ENCODE data around the gene EIF2S3. TPM values are rescaled to one million over a fixed set of nuclear protein-coding genes. Genes with fewer than 3 reads are reported as not detected.
"Not testable (repeated sequence)": the region's sequence is repeated elsewhere in the genome, so short reads cannot be mapped to it uniquely, and the experiment has no call there.

Gene EIF2S3
- total and polyA plus RNA-seq, 2 experiments from 2014 or later = 76.4 to 246 TPM

DNA sequence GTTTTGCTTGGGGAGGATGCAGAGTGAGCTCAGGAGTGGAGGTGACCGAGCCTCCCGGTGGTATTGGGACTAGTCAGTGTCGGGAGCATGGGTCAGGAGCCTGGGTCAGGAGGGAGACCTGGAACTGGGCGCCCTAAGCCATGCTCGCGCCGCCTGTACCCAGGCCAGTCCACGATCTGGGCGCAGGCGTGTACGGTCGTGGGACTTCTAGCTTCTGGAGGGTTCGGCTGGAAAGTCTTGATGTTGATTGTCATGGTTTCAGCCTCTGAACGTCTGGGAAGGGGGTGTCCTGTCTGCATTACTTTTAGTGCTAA is 244 bp downstream of the EIF2S3 start:
- no peaks in the 10 kb centered on the region for H3K27me3 ChIP-seq
- H3K36me3 ChIP-seq = peaks cover 23% of the 10 kb centered on the region
- no peaks in the 10 kb centered on the region for H3K9me3 ChIP-seq (ENCODE audit: low read depth)
- TF ChIP-seq, protein P1, sequence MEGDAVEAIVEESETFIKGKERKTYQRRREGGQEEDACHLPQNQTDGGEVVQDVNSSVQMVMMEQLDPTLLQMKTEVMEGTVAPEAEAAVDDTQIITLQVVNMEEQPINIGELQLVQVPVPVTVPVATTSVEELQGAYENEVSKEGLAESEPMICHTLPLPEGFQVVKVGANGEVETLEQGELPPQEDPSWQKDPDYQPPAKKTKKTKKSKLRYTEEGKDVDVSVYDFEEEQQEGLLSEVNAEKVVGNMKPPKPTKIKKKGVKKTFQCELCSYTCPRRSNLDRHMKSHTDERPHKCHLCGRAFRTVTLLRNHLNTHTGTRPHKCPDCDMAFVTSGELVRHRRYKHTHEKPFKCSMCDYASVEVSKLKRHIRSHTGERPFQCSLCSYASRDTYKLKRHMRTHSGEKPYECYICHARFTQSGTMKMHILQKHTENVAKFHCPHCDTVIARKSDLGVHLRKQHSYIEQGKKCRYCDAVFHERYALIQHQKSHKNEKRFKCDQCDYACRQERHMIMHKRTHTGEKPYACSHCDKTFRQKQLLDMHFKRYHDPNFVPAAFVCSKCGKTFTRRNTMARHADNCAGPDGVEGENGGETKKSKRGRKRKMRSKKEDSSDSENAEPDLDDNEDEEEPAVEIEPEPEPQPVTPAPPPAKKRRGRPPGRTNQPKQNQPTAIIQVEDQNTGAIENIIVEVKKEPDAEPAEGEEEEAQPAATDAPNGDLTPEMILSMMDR (IDR thresholded peaks at IDR 0.05; ENCODE audit: low read depth, low read length) = no peak
- H3K4me3 ChIP-seq = no peak overlapping the region
- H3K4me1 ChIP-seq (ENCODE audit: low read depth) = no peaks in the 10 kb centered on the region
- H3K27ac ChIP-seq = no peak overlapping the region
- DNase-seq (ENCODE audit: low read depth in 1 of 2, low spot score in 1 of 2) = no peak

DNA sequence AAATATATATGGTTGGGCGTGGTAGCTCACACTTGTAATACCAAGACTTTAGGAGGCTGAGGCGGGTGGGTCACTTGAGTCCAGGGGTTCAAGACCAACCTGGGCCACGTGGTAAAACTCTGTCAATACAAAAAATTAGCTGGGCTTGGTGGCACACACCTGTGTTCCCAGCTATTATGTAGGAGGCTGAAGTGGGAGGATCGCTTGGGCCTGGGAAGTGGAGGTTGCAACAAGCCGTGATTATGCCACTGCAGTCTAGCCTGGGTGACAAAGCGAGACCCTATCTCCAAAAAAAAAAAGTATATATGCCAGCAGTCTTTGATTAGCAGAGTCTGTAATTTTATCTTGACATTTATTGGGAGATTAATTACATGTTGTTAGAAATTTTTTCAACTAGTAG is 8.7 kb downstream of the EIF2S3 start:
- TF ChIP-seq, protein P1 (IDR thresholded peaks at IDR 0.05; ENCODE audit: low read depth, low read length) = no peak
- DNase-seq (ENCODE audit: low read depth in 1 of 2, low spot score in 1 of 2) = no peak
- H3K27ac ChIP-seq = no peak overlapping the region
- H3K4me3 ChIP-seq = no peak overlapping the region
- no peaks in the 10 kb centered on the region for H3K4me1 ChIP-seq (ENCODE audit: low read depth)
- peaks cover 75% of the 10 kb centered on the region for H3K36me3 ChIP-seq
- no peaks in the 10 kb centered on the region for H3K9me3 ChIP-seq (ENCODE audit: low read depth)
- no peaks in the 10 kb centered on the region for H3K27me3 ChIP-seq

DNA sequence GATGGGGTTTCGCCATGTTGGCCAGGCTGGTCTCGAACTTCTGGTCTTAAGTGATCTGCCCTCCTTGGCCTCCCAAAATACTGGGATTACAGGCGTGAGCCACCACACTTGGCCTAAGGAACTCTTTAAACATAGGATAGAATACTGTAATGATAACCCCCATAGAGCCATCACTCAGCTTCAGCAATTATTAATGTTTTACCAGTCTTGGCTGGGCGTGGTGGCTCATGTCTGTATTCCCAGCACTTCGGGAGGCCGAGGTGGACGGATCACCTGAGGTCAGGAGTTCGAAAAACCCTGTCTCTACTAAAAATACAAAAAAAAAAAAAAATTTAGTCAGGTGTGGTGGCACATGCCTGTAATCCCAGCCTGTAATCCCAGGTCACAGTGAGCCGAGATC is 15.1 kb downstream of the EIF2S3 start:
- Histone ChIP-seq H3K36me3 (peaks cover 61% of the 10 kb centered on the region), H3K4me1 (ENCODE audit: low read depth) (no peaks in the 10 kb centered on the region), H3K4me3 (no peak overlapping the region), H3K27me3 (no peaks in the 10 kb centered on the region), H3K9me3 (ENCODE audit: low read depth) (no peaks in the 10 kb centered on the region), H3K27ac (no peak overlapping the region)
- TF ChIP-seq, protein P1 (IDR thresholded peaks at IDR 0.05; ENCODE audit: low read depth, low read length) = no peak
- DNase-seq (ENCODE audit: low read depth in 1 of 2, low spot score in 1 of 2) = no peak

DNA sequence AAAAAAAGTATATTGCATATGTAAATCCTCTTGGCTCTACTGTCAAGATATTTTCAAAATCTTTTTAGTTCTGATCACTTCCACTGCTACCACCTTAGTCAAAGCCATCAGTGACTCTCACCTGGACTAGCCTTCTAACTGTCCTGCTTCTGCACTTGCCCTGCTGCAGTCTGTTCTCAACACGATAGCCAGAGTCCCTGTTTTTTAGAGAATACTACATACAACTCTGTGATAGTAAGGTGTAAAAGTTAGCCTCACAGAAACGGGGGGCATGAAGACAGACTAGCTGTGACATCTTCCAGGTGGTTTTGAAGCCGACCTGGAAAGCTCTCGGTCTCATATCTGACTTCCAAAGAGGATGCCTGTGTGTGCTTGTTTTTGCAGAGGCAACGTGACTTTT is 24.7 kb downstream of the EIF2S3 start:
- TF ChIP-seq, protein P1 (IDR thresholded peaks at IDR 0.05; ENCODE audit: low read depth, low read length) = no peak
- Histone ChIP-seq H3K27ac (peak overlapping the region; percentile 5), H3K4me3 (no peak overlapping the region), H3K9me3 (ENCODE audit: low read depth) (no peaks in the 10 kb centered on the region), H3K27me3 (no peaks in the 10 kb centered on the region), H3K36me3 (peaks cover 36% of the 10 kb centered on the region), H3K4me1 (ENCODE audit: low read depth) (no peaks in the 10 kb centered on the region)
- DNase-seq (ENCODE audit: low read depth in 1 of 2, low spot score in 1 of 2) = no peak

DNA sequence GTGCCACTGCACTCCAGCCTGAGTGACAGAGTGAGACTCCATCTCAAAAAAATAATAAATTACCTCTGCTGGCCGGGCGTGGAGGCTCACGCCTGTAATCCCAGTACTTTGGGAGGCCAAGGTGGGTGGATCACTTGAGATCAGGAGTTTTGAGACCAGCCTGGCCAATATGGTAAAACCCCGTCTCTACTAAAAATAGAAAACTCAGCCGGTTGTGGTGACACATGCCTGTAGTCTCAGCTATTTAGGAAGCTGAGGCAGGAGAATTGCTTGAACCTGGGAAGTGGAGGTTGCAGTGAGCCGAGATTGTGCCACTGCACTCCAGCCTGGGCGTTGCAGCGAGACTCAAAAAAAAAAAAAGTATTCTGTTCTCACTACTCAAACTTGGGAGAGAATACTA is 25.5 kb downstream of the EIF2S3 start:
- H3K27me3 ChIP-seq; H3K9me3 ChIP-seq (ENCODE audit: low read depth); H3K4me1 ChIP-seq (ENCODE audit: low read depth); H3K4me3 ChIP-seq; DNase-seq (ENCODE audit: low read depth in 1 of 2, low spot score in 1 of 2): not testable (repeated sequence)
- H3K27ac ChIP-seq = peak overlapping the region; percentile 5
- H3K36me3 ChIP-seq = peaks cover 32% of the 10 kb centered on the region

DNA sequence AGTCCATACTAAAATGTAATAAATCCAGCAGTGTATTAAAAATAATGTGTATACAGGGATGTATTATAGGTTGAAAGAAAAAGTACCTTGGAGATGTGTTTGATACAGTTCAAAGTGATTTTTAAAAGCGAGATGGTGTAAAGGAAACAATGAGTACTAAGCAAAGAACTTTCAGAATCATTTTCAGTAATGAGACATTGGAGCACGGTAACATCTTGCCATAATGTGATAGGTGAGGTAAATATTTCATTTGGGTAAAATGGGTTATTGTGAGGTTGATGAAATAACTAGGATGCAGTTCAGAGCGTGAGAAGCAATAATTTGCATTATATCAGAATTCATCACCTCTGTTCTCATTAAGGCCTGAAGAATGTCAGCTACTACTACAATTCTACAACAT is 25.9 kb downstream of the EIF2S3 start:
- no peak for DNase-seq (ENCODE audit: low read depth in 1 of 2, low spot score in 1 of 2)
- Histone ChIP-seq H3K9me3 (ENCODE audit: low read depth) (no peaks in the 10 kb centered on the region), H3K27me3 (no peaks in the 10 kb centered on the region), H3K27ac (peak overlapping the region; percentile 5), H3K4me3 (no peak overlapping the region), H3K36me3 (peaks cover 27% of the 10 kb centered on the region), H3K4me1 (ENCODE audit: low read depth) (no peaks in the 10 kb centered on the region)
- TF ChIP-seq, protein P1 (IDR thresholded peaks at IDR 0.05; ENCODE audit: low read depth, low read length) = no peak
